HepG2 (cell line): ENCODE measurements around the gene CELSR3. TPM values are rescaled to one million over a fixed set of nuclear protein-coding genes. Genes with fewer than 3 reads are reported as not detected.
A peak's percentile ranks its signal among the peaks of the same experiment; 100 is the strongest.

Experiments used
- AKAP8 ChIP-seq: sonication (generic); formaldehyde crosslinking; IDR thresholded peaks from 2 replicates; pipeline ENCODE4 v1.5.1; 2020; ENCODE audit warnings: mild to moderate bottlenecking, missing genetic modification reagents
- ATF1 ChIP-seq: IDR thresholded peaks from 2 replicates; pipeline ENCODE4 v1.6.1; 2016; ENCODE audit warnings: mild to moderate bottlenecking, control low read depth
- CEBPG ChIP-seq: IDR thresholded peaks from 2 replicates; pipeline ENCODE4 v1.6.1; 2016
- DPF2 ChIP-seq: sonication (generic); formaldehyde crosslinking; IDR thresholded peaks from 2 replicates; pipeline ENCODE4 v1.4.0; 2020; ENCODE audit warnings: mild to moderate bottlenecking, low read depth, missing genetic modification reagents, borderline replicate concordance
- EP300 ChIP-seq, 3 experiments: sonication (generic) in 1 of 3; formaldehyde crosslinking in 1 of 3; IDR thresholded peaks; 2 replicates each; pipeline versions ENCODE4 v1.5.1 to v1.6.1; 2011 to 2020; ENCODE audit warnings: low read depth in 2 of 3, low read length in 2 of 3, borderline replicate concordance in 1 of 3, improper control_type of control experiment in 1 of 3, mild to moderate bottlenecking in 1 of 3, missing genetic modification reagents in 1 of 3, moderate library complexity in 1 of 3
- FOXK2 ChIP-seq: fragments of 450-650 bp; IDR thresholded peaks from 2 replicates; pipeline ENCODE4 v1.6.1; 2016
- HINFP ChIP-seq: sonication (generic); formaldehyde crosslinking; IDR thresholded peaks from 2 replicates; pipeline ENCODE4 v1.4.0; 2020; ENCODE audit warnings: low read depth, mild to moderate bottlenecking, missing genetic modification reagents
- MAF1 ChIP-seq: sonication (generic); formaldehyde crosslinking; IDR thresholded peaks from 2 replicates; pipeline ENCODE4 v1.5.0; 2020; ENCODE audit warnings: missing genetic modification reagents, borderline replicate concordance
- SAP130 ChIP-seq: IDR thresholded peaks from 2 replicates; pipeline ENCODE4 v1.6.1; 2016; ENCODE audit warnings: low read depth
- ZBTB21 ChIP-seq: sonication (generic); formaldehyde crosslinking; IDR thresholded peaks from 2 replicates; pipeline ENCODE4 v1.4.0; 2020; ENCODE audit warnings: missing genetic modification reagents
- ZFP1 ChIP-seq: IDR thresholded peaks from 2 replicates; pipeline ENCODE4 v1.6.1; 2016
- ZFP90 ChIP-seq: sonication (generic); formaldehyde crosslinking; IDR thresholded peaks from 2 replicates; pipeline ENCODE4 v1.8.0; 2022; ENCODE audit warnings: missing genetic modification reagents, mild to moderate bottlenecking, inconsistent platforms, borderline replicate concordance
- ZNF329 ChIP-seq: sonication (generic); formaldehyde crosslinking; IDR thresholded peaks from 2 replicates; pipeline ENCODE4 v1.9.0; 2021; ENCODE audit warnings: low read depth, mild to moderate bottlenecking, missing genetic modification reagents
- ZNF556 ChIP-seq: sonication (generic); formaldehyde crosslinking; IDR thresholded peaks from 2 replicates; pipeline ENCODE4 v1.4.0; 2020; ENCODE audit warnings: mild to moderate bottlenecking, missing genetic modification reagents, borderline replicate concordance
- ZNF558 ChIP-seq: sonication (generic); formaldehyde crosslinking; IDR thresholded peaks from 2 replicates; pipeline ENCODE4 v1.9.0; 2022; ENCODE audit warnings: mild to moderate bottlenecking, missing genetic modification reagents, borderline replicate concordance
- ZNF770 ChIP-seq: sonication (generic); formaldehyde crosslinking; IDR thresholded peaks from 2 replicates; pipeline ENCODE4 v1.5.0; 2020; ENCODE audit warnings: mild to moderate bottlenecking, missing genetic modification reagents
- ZSCAN25 ChIP-seq: sonication (generic); formaldehyde crosslinking; IDR thresholded peaks from 2 replicates; pipeline ENCODE4 v1.8.0; 2022; ENCODE audit warnings: mild to moderate bottlenecking, missing genetic modification reagents
- polyA plus RNA-seq, 8 experiments: library from polyadenylated mRNA; depleted of rRNA in 3 of 8; stranded (reverse) in 7 of 8; unstranded in 1 of 8; fragments of >200 nt; fragmentation: Illumina TruSeq in 4 of 8; extraction: Trizol in 4 of 8; gene quantifications; 2 replicates each; pipeline versions ENCODE4 v1.2.1 to v1.2.3, GENCODE V29; 2011 to 2016; ENCODE audit warnings: low read depth in 4 of 8, missing spikeins in 1 of 8, mixed read lengths in 1 of 8; ENCODE audit not compliant: insufficient read depth in 1 of 8
- total RNA-seq, 5 experiments: library from RNA; depleted of rRNA; stranded (reverse); fragments of >200 nt; fragmentation: Illumina TruSeq; extraction: Trizol; gene quantifications; 2 replicates each; pipeline ENCODE4 v1.2.3, GENCODE V29; 2016; ENCODE audit warnings: low read depth in 1 of 5
- TF ChIP-seq, protein P1 (sequence below): sonication (generic); formaldehyde crosslinking; IDR thresholded peaks from 2 replicates; pipeline ENCODE4 v1.8.0; 2022; ENCODE audit warnings: missing genetic modification reagents, mild to moderate bottlenecking, moderate library complexity, borderline replicate concordance
- TF ChIP-seq, protein P2 (sequence below): IDR thresholded peaks from 2 replicates; pipeline ENCODE4 v1.6.1; 2012; ENCODE audit warnings: inconsistent platforms
- TF ChIP-seq, protein P3 (sequence below): sonication (generic); formaldehyde crosslinking; IDR thresholded peaks from 2 replicates; pipeline ENCODE4 v1.4.0; 2020; ENCODE audit warnings: missing genetic modification reagents, borderline replicate concordance

CELSR3 gene
- total and polyA plus RNA-seq, 2 of the 13 experiments (the other 11 are each of a cell fraction or from before 2014, with no cell fraction given), result 5.4 to 6.7 TPM

DNA sequence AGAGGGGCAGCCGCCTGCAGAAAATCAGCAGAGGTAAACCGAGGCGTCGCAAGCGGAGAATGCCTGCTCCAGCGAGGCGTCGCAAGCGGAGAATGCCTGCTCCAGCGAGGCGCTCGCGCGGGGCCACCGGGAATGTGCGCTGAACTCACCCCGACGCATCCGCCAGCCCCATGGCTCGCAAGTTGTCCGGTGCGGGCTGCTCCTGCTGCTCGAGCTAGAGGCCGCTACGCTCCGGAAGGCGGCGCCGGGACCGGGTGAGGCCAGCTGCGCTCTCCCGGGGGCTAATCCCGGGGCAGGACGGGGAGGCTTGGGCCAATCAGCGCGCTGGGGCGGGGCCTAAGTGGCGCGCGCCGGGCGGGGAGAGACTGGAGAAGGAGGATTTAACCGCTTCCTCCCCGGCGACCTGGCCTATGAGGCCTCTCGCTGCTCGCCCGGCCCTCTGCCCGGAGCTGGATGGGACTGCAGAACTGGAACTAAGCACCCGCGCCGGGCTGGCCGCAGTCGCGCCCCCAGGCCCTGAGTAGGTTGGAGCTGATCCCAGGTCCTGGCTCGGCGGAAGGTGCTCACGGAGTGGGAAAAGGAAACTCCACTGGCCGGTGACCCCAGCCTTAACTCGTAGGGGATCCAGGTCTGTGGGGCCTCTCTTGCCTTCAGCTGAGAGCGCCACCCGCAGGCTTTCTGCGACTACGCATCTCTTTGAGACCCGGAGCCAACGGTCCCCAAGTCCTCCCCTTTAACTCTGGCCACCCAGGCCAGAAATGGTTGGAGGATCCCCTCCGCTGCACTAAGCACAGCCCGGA, 27.3 kb downstream of the CELSR3 start, which contains the start of gene SLC26A6 (continued):
- no peak for TF ChIP-seq ZNF329 (CRISPR knock-in tag)
- peak; percentile 67 for TF ChIP-seq ZNF770
- no peak for TF ChIP-seq ZFP1 (CRISPR knock-in tag)
- TF ChIP-seq, protein P1, sequence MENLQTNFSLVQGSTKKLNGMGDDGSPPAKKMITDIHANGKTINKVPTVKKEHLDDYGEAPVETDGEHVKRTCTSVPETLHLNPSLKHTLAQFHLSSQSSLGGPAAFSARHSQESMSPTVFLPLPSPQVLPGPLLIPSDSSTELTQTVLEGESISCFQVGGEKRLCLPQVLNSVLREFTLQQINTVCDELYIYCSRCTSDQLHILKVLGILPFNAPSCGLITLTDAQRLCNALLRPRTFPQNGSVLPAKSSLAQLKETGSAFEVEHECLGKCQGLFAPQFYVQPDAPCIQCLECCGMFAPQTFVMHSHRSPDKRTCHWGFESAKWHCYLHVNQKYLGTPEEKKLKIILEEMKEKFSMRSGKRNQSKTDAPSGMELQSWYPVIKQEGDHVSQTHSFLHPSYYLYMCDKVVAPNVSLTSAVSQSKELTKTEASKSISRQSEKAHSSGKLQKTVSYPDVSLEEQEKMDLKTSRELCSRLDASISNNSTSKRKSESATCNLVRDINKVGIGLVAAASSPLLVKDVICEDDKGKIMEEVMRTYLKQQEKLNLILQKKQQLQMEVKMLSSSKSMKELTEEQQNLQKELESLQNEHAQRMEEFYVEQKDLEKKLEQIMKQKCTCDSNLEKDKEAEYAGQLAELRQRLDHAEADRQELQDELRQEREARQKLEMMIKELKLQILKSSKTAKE (CRISPR knock-in tag), result 0 out of 2 replicates have a peak, but pooled peaks have one; percentile 19
- peak; percentile 90 for TF ChIP-seq SAP130 (CRISPR knock-in tag)
- TF ChIP-seq AKAP8 (CRISPR knock-in tag), result peak; percentile 51; the same call in 1 of the 2 replicates
- TF ChIP-seq CEBPG (CRISPR knock-in tag), result peak; percentile 23; the same call in 1 of the 2 replicates
- TF ChIP-seq, protein P2, sequence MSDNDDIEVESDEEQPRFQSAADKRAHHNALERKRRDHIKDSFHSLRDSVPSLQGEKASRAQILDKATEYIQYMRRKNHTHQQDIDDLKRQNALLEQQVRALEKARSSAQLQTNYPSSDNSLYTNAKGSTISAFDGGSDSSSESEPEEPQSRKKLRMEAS, result peak; percentile 70
- TF ChIP-seq ZBTB21 (CRISPR knock-in tag), result no peak
- peak in 1 of 2 experiments; percentile 8; a peak in 1 of 4 replicates for TF ChIP-seq EP300 (IDR thresholded peaks at IDR 0.05; ENCODE audit: low read depth in 2 of 2, low read length in 2 of 2)
- TF ChIP-seq EP300 (CRISPR knock-in tag; IDR thresholded peaks at IDR 0.05; ENCODE audit: borderline replicate concordance), result no peak; the same call in 1 of the 2 replicates
- no peak for TF ChIP-seq MAF1 (CRISPR knock-in tag)
- TF ChIP-seq HINFP (CRISPR knock-in tag), result no peak
- peak; percentile 75; the same call in 1 of the 2 replicates for TF ChIP-seq ZNF556 (CRISPR knock-in tag)
- TF ChIP-seq ZFP90 (CRISPR knock-in tag), result peak; percentile 58; the same call in 1 of the 2 replicates
- TF ChIP-seq ATF1 (CRISPR knock-in tag), result no peak
- TF ChIP-seq, protein P3, sequence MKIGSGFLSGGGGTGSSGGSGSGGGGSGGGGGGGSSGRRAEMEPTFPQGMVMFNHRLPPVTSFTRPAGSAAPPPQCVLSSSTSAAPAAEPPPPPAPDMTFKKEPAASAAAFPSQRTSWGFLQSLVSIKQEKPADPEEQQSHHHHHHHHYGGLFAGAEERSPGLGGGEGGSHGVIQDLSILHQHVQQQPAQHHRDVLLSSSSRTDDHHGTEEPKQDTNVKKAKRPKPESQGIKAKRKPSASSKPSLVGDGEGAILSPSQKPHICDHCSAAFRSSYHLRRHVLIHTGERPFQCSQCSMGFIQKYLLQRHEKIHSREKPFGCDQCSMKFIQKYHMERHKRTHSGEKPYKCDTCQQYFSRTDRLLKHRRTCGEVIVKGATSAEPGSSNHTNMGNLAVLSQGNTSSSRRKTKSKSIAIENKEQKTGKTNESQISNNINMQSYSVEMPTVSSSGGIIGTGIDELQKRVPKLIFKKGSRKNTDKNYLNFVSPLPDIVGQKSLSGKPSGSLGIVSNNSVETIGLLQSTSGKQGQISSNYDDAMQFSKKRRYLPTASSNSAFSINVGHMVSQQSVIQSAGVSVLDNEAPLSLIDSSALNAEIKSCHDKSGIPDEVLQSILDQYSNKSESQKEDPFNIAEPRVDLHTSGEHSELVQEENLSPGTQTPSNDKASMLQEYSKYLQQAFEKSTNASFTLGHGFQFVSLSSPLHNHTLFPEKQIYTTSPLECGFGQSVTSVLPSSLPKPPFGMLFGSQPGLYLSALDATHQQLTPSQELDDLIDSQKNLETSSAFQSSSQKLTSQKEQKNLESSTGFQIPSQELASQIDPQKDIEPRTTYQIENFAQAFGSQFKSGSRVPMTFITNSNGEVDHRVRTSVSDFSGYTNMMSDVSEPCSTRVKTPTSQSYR (CRISPR knock-in tag), result peak; percentile 42; the same call in 1 of the 2 replicates
- TF ChIP-seq DPF2, result no peak
- TF ChIP-seq ZNF558 (CRISPR knock-in tag), result no peak
- TF ChIP-seq ZSCAN25 (CRISPR knock-in tag), result peak; percentile 56; the same call in 1 of the 2 replicates
- TF ChIP-seq FOXK2, result no peak
